GM23248 (cell line): ENCODE data around the gene C4orf33.

Experiments used
- EZH2 ChIP-seq: fragments of 200-600 bp; sonication (generic); IDR thresholded peaks from 2 replicates; pipeline ENCODE4 v1.6.1; 2018; ENCODE audit warnings: antibody characterized with exemption, mild to moderate bottlenecking; ENCODE audit not compliant: insufficient read depth, poor library complexity, severe bottlenecking
- EZH2phosphoT487 ChIP-seq: fragments of 200-600 bp; sonication (generic); IDR thresholded peaks from 2 replicates; pipeline ENCODE4 v1.6.1; 2018; ENCODE audit warnings: antibody characterized with exemption, moderate library complexity, mild to moderate bottlenecking, low read depth; ENCODE audit not compliant: insufficient read depth

GRCh38 chr4:129131343-129131742, 35.4 kb downstream of the C4orf33 start:
- TF ChIP-seq EZH2 (no peak), EZH2phosphoT487 (no peak)
